GM18520 (cell line): ENCODE results near the gene CEBPB.

ENCODE experiments used
- ATAC-seq: cut with Tn5 transposase; IDR thresholded peaks from one replicate; pipeline ENCODE4 v1.9.1; 2021; ENCODE audit not compliant: unreplicated experiment

CEBPB gene

DNA sequence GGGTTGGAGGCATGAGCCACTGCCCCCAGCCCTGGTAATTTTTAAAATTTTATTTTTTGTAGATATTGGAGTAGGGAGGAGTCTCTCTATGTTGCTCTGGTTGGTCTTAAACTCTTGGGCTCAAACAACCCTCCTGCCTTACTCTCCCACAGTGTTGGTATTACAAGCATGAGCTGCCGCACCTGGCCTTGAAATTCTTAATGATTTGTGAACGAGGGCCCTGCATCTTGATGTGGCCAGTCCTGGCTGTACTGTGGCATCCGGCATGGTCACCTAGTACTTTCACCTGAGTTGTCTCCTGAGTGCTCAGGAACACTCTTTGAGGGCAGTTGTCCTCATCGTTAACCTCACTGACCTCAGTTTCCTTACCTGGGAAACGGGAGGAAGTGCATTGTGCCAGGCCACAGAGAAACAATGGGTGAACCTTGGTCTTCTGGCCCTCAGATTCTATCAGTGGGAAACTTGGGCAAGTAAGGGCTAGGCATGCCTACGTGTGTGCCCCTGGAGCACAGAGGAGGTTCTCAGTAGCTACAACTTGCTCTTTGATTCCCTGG, 19.5 kb downstream of the CEBPB start:
- ATAC-seq = no peak

DNA sequence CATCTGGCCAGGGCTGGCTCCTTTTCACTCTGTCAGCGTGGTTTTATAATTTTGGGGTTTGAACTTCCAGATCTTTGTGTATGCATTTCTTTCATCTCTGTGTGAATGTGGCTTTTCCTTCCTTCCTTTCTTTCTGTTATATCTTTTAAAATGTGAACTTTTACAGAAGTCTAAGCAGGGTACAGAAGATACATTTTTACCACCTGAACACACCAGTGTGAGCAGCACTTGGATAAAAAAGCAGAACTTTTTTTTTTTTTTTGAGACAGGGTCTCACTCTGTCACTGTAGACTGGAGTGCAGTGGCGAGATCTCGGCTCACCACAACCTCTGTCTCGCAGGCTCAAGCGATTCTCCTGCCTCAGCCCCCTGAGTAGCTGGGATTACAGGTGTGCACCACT, 20.5 kb downstream of the CEBPB start:
- no peak for ATAC-seq

DNA sequence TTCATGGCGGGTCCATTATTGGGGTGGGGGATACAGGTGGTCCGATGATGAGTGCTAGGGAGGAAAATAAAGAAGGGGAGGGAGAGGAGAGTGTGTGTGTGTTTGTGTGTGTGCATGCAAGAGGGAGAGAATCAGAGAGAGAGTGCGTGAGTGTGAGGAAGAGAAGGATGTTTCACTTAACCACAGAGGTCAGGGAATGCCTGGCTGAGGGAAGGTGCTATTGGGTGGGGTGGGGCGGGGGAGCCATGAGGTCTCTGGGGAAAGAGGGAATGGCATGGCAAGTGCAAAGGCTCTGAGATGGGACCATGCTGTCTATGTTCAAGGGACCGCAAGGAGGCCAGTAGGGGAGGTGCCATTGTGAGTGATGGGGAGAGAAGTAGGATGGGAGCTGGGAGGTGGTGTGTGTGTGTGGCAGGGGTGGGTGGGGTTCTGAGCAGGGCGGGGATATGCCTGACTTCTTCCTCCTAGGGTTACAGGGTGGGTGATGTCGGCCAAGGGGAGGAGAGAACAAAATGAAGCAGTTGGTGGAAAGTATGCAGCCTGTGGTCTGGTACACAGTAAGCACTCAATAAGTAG, 23.0 kb downstream of the CEBPB start:
- ATAC-seq = no peak

DNA sequence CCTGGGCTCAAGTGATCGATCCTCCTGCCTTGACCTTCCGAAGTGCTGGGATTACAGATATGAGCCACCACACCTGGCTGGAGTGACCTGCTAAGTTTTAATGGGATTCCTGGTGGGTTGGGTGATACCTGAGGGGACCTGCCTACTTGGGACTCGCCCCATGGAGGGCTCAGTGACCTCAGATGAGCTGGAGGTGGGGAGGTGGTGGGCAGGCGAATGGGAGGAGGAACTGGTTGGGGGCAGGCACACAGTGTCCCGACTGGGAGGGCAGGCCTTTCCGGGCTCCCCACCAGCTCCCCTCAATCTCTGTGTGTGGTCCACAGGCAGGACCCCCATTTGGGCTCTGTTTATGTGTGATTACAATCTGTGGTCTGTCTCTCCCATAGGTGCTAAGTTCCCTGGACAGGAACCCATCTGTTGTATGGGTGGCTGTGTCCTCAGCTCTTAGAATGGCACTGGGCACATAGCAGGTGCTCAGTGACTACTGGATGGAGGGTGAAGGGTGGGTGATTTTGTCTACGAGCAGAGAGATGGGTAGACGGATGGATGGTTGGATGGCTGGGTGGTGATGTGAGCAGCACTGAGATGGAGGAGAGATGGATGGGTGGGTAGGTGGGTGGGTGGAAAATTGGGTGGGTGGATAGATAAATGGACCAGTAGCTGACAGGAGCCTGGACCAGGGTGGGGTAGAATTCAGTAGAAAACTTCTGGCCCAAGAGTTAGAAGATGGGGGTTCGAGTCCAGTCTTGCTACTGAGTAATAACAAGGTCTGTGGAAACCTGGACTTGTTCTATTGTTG, 23.8 kb downstream of the CEBPB start:
- ATAC-seq = no peak

DNA sequence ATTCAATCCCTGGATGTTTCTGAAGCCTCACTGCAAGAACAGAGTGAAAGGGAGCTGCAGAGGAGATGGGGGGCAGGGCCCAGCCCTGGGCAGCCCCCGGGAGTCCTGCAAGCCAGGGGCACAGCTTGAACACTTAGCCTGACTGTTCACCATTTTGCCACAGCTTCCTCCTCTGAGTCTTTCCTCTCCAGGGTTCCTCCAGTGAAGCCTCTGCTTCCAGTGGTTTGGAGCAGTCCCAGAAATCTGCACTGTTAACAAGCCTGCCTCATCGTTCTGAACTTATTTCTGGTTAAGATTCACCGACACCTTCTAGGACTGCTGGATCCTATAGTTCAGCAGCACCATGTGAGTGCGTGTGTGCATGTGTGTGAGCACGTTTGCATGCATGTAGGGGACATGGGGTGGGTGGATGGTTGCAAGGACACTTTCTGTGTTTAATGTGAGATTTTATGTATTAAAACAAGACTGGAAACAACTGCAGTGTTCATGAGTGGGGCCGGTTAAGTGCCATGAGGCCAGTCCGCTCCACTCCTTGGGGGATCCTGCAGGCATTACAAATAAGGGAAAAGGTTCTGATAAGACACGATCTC, 24.6 kb downstream of the CEBPB start:
- no peak for ATAC-seq

DNA sequence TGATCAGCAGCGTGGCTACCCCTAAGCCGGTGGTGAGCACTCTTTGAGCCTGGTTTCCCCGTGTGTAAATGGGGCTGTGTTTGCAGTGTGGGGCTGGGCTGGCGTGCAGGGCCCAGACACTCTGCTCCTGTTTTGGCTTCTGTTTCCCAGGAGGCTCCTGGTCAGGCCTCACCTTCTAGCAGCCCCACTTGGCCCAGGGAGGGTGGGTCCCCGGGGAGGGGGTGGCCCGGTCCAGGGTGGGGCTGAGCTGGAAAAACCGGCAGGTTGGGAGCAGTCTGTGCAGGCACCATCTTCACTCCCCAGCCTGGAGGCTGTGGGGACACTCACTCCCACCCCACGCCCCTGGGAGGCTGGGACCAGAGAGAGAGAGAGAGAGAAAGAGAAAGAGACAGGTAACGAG, 25.3 kb downstream of the CEBPB start:
- ATAC-seq = no peak

DNA sequence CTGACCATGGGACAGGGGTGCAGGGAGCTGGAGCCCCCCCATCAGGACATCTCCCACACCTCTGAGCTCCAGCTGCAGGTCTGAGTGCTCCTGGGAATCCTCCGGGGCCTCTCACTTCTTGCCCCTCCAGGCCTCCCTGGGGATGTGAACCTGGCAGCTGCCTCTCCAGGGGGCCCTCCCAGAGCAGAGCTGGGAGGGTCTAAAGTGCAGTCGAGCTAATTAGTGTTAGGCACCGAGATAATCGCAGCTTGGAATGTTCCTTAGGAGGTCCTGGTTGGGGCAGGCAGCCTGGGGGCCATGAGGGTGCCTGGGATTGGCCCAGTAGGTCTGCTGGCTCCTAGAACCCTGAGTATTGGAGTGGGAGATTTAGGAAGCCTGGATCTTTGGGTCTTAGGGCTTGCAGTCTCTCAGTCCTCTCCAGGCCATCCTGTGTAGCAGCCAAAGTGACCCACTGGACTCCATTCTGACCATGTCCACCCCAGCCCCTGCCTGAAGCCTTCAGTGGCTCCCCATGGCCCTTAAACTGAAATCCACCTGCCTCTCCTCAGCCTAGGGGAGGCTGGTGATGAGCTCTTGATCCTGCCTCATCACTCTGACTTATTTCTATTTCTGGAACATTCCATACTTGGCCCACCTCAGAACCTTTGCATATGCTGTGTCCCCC, 26.0 kb downstream of the CEBPB start:
- no peak for ATAC-seq

DNA sequence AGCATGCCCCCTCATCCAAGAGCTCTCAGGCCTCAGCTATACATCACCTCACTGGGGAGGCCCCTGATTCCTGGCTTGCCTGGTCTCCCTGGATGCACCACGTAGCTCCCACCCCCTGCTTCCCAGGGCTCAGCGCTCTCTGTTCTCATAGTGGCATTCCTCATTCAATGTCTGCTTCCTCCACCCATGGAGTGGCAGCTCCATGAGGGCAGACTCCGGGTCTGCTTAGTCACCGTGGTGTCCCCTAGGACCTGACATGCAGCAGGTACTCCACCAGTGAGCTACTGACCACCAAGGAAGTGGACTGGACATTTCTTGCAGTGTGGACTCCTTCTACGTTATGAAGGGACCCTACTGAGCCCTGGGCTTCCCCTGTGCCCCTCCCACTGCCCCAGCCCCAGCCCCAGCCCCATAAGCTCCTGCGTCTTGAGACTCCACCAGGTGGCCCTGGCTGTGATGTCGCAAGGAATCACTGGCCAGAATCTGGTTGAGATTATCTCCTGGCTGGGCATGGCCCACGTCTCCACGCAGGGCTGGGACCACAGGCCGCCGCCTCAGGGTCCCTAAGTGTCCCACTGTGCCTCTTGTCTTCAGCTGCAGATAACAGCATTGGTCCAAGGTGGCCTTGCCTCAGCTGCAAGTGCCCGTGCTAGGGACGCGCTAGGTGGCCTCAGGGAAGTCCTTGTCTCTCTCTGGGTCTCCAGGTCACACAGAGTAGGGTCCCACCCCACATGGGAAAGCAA, 26.7 kb downstream of the CEBPB start:
- ATAC-seq = no peak

DNA sequence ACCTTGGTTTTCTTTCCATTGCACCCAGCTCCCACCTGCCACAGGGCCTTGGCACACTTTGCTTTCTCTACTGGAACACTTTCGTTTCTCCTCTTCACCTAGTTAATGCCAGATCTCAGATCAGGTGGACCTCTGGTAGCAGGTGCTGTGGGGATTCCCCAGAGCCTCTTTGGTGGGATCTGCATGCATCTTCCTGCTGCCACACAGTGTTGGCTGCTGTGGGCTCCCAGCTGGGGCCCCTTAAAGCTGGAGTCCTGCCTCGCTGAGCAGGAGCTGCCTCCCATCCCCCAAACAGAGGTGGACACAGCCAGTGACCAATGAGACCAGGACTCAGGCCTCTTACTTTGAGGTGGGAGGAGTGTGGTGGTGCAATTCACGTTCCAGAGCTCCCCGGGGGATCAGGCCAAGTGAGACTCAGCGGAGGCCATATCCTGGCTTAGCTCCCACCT, 28.4 kb downstream of the CEBPB start:
- no peak for ATAC-seq

DNA sequence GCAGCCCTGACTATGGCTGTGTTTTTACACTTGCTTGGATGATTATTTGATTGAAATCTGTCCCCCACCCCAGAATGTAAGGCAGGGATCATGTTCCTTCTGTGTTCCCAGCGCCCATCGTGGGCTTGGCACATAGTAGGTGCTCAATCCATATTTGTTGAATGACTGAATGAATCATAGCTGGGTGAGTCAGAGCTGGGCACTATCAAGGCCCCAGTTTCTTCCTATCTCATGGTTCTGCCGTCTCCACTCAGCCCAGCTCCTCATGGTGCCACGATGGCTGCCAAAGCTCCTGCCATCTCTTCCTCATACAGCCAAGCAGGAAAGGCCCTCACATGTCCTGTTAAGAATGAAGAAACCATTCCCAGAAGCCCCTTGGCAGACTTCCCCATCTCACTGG, 29.0 kb downstream of the CEBPB start:
- no peak for ATAC-seq

DNA sequence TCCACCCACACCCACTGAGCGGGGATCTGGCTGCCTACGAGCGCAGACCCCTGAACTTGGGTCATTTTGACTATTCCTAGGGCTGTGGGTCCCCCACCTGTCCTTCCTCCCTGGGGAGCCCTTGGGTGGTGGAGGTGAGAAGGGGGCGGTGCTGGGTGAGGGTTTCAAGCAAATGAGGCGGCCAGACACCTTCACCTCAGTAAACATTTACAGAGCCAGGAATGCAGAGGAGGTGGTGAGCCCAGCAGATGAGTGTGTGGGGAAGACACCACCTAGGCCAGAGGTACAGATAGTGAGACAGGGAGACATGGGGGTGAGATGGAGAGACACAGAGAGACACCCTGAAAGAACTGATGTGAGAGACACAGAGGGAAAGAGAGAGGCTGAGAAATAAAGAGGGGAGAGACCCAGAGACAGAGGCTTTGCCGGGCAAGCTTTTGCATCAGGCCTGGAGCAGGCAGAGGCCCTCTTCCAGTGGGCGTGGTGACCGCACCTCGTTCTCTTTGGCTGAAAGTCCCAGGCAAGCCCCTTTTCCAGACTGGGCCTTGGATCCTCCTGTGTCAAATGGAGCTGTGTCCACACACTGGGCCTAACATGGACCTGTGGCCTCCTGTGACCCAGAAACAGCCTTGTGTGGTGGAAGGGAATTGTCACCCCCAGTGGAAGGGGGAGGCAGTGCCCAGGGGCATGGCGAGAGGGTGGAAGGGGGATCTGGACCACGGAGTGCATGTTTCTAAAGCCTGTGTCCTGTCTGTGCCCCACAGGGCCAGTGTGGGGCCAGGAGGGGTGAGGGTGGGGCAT, 29.7 kb downstream of the CEBPB start:
- ATAC-seq = no peak

DNA sequence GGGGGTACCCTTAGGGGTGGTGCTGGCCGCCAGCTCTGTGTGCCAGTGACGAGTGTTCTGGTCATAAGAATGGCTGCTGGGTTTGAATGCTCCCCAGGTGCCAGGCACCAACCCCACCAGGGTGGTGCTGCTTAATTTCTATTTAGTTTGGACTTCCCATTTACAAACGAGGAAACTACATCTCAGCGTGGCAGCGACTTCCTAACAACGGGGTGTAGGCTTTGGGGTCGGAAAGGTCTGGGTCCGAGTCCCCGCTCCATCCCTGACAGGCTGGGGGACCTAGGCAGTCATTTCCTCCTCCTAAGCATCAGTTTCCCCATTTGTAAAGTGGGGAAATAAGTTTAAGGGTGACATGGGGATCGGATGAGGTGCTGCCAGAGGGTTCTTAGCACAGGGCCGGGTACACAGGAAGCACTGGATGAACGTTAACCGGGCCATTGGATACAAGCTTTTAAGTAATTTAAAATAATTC, 30.3 kb downstream of the CEBPB start:
- ATAC-seq = no peak

DNA sequence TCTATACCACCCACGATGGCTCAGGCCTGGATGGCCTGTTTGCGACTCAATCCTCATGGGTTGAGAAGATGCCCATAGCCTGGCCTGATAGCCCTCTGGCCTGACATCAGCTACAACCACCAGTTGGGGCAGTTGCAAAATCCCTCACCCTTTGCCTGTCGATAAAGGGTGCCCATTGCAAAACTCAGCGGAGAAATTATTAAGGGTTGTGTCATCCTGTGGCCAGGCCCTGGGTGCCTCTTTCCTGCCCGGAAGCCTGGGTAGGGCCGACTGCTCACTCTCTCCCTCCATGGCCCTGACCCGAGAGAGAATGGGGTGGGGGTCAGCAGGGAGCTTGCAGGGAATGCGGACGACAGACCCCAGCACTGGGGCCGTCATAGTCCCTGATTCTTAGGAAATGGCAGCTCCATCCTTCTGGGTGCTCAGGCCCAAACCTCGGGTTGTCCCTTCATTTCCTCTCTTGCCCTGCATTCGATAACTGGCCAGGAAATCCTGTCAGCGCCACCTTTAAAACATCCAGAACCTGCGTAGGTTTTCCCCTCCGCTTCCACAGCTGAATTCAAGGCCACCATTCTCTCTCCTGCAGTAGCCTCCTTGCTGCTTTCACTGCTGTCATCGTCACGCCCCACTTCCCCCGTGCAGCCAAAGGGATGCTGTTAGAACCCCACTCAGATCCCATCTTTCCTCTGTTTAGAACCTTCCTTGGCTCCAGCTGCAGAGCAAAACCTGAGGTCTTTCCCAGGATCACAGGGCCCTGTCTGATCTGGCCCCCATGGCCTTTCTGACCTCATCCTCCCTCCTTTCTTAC, 31.1 kb downstream of the CEBPB start:
- no peak for ATAC-seq

DNA sequence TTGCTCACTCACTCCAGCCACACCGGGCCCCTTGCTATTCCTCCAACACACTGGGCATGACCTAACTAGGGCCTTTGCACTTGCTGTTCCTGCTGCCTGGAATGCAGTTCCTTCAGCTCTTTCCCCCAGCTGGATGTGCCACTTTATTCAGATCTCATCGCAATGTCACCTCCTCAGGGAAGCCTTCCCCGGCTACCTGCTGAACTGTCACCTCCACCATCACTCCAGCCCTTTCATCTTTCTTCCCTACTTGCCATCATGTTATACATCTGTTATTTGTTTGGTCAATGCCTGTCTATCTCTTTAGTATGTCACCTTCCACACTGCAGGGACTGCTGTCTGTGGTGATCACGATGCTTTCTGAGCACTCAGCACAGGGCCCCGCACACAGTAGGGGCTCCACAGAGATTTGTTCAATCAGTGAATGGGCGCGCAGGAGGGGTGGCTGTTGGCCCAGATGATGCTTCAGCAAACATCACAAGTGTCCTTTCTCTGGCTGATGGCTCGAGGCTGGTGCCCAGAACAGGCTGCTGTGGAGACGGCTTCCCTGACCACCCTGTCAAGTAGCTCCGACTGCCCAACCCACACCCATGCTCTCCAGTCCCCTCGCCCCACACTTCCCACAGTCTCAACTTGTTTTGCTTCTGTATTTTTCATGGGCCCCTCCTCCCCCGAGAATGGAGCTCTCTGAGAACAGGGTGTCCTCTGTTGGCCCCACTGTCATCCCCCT, 31.8 kb downstream of the CEBPB start:
- ATAC-seq = no peak

DNA sequence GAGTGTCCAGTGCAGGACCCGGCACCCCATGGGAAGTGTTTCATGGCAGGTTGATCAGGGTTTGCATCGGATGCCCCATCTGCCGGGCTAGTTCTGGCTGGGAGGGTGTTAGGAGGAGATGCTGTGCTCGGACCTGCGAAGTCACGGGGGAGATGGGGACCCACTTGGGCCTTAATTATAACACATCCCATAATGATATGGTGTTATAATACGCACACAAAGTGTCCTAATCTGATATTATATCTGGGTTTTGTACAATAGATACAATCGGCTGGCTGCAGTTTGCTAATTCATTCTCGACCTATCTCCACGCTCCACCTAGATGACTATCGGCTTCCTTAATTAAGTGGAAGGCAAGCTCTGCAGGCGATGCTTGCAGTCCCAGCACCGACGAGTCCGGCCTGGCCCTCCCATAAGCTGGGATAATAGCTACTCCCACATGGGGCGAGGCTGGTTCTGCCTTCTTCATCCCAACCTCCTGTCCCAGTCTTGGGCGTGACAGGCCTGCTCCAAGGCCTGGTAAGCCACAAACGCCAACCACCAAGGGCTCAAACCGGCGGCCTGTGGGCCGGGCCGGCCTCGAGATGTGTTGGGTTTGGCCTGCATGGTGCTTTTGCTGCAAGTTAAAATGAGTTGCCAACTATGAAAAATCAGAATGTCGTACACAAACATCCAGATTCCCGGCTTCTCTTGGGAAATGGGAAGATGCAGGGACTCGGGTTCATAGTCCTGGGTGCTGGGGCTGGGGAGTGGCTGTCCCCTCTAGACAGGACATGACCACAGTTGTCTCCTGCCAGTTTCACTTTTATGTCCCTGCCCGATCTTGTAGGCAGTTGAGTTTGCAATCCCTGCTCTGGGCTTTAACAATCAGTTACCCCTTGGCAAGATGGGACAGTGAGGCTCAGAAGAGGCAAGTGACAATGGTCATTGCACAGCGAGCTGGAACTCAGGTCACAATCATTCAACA, 32.7 kb downstream of the CEBPB start:
- no peak for ATAC-seq

DNA sequence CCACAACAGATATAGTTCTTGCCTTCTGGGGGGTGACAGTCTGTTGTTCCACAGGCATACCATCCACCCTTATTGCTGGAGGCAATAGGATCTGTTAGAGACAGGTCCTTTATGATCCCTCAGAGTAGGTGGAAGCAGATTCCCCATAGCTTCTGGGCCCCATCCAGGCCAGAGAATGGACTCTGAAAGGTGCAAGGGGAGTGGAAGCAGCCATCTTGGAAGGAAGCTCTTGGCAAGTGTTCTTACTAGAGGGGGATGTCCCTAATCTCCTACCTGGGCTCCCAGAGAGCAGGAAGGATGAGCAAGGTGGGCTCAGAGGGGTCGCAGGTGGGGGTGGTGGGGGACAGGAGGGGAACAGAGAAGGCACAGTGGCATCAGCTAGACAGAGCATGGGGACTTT, 33.4 kb downstream of the CEBPB start:
- no peak for ATAC-seq

DNA sequence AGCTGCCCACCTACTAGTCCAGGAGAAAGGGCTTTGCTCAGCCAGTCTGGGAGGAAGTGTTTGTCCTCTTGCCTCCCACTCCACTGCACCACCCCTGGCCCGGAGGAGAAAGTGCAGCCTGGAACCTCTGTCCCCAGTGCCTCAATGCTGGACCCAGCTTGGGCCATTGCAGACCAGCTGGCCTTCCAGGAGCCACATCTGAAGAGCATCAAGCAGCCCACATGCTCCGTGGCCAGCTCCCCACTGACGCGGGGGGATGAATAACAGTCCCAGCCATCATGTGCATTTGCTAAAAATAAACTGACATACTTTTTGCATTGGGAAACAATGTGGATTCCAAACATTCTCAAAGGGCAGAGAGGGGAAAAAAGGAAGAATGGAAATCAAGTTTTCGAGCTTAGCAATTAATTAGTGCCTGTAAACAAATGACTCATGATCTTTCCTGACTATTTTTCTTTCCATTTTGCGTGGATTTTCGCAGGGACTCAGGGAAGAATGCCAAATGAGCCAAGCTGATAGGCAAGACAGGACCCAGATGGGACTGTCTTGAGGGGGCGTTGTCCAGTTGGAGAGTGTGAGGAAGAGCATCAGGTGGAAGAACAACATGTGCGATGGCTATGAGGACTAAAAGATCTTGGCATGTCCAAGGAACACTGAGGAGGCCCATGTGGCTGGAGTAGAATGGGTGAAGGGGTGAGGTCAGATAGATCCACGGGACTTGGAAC, 34.1 kb downstream of the CEBPB start:
- no peak for ATAC-seq
